Cortex of kidney (tissue), 1 donor: ENCODE data around the gene ATN1.

Experiments
- DNase-seq: peaks from one replicate; lab custom pipeline; 2025; lab: John Stamatoyannopoulos, UW

The ATN1 gene

DNA sequence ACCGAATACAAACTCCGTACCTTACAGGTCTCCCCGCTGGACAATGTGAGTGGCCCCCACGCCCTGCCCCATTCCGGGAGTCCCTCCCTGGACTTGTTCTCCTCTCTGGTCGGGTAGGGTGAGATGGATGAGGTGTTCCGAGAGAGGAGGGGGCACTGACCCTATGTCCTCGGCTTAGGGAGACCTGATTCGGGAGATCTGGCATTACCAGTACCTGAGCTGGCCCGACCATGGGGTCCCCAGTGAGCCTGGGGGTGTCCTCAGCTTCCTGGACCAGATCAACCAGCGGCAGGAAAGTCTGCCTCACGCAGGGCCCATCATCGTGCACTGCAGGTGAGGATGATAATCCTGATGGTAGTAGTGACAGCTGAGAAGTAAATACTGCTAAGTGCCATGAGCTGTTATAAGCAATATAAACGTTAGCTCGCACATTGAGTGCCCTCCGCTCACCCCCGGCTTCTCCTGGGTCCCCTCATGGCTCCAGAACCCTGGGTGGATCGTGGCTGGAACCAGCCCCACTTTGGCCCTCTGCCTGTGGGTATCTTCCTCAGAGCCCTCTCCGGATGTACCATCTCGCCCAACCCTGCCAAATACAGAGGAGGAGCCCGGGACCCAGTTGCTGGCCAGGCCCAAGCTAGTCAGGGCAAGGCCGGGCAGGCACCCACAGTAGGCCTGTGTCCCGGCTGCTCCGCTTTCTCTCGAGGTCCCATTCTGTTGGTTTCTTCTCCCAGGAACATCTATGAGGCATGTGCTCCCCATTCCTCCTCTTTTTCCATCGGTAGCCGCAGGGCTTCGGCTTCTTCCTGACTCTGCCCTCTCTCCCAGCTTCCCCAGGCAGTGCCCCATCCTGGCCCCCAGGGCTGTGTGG, 30.2 kb downstream of the ATN1 start:
- no peak for DNase-seq

DNA sequence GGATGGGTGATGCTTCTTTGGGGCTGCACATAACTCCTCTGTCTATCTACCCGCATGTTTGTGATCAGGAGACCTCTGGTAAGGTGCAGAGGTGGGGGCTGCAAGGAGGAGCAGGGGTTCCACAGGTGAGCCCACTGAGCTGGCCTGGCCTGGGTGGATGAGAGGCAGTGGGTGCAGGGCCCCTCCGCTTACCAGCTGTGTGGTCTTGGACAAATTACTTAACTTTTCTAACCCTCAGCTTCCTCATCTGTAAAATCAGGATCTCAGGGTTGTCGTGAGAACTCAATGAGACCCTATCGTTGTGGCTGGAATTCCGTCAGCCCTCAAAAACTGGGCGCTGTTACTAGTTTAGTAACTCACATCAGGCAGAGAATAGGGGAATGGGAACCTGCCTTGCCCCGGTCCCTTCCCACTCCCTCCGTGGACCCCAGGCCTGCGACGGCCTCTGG, 30.9 kb downstream of the ATN1 start:
- no peak for DNase-seq

DNA sequence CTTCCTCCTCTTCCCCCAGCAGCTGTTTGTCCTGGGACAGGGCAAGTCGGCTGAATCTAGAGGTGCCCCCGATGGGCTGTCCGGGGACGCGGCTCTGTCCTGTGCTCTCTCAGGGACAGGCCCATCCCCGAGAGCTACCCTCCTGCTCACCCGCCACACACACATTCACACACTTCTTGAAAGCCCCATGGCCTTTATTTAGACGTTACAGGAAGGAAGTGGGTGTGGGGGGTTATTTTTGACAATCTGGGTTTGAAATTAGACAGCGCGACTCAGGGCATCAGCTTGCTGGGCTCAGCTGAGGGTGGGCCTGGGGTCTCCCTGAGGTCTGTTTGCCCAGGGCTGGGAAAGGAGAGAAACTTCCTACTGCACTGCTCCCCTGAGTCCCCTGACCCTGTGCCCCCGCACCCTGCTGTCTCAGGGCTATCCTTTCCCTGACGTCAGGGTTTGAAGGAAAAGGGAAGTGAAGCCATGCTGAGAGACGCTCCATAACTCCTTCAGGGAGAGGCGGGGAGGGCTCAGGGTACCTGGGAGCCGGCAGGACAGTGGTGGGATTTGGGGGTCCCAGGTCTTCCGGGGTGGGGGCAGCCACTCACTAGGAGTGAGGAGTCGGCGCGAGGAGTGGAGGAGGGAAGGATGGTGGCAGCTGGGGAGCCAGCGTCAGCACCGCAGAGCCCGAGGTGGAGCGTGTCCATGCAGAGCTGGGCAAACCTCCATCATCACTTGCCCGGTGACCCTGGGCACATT, 31.5 kb downstream of the ATN1 start:
- DNase-seq: no peak

DNA sequence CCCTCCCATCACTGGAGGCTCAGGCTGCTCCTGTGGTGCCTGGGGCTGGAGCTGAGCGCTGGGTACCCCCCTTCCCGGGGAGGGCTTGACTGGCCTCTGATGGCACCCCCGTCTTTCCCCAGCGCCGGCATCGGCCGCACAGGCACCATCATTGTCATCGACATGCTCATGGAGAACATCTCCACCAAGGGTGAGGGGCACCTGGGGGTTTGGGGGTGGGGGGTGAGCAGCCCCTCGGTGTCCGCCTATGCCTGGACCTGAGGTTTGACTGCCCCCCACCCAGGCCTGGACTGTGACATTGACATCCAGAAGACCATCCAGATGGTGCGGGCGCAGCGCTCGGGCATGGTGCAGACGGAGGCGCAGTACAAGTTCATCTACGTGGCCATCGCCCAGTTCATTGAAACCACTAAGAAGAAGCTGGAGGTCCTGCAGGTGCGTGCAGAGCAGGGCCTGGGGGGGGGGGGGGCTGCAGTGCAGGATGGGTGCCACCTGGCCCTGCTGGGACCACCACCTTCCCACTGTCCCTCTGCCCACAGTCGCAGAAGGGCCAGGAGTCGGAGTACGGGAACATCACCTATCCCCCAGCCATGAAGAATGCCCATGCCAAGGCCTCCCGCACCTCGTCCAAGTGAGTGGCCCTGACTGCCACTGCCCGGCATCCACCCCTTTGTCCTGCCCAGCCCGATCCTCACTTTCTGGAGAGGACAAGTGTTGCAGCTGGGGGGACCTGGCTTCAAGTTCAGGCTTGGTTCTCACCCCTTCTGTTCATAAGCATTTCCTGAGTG, 32.2 kb downstream of the ATN1 start:
- DNase-seq: no peak

DNA sequence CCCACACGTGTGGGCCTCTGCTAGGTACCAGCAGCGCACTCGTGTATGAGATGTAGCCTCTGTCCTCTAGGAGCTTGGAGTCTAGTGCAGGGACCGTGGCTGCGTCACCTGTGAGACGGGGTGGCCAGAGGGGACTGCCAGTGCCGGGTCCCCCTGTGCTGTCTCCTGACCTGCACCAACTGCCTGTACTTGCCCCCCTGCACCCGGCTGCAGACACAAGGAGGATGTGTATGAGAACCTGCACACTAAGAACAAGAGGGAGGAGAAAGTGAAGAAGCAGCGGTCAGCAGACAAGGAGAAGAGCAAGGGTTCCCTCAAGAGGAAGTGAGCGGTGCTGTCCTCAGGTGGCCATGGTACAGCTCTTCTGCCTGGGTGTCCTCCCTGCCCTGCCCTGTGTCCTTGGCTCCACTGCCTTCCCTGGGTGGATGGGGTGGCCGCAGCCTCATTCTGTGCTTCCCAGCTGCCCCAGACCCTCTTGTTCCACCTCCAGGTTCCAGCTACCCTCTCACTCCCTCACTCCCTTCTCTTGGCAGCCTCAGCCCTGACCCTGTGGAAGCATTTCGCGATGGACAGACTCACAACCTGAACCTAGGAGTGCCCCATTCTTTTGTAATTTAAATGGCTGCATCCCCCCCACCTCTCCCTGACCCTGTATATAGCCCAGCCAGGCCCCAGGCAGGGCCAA, 33.0 kb downstream of the ATN1 start:
- DNase-seq: no peak

DNA sequence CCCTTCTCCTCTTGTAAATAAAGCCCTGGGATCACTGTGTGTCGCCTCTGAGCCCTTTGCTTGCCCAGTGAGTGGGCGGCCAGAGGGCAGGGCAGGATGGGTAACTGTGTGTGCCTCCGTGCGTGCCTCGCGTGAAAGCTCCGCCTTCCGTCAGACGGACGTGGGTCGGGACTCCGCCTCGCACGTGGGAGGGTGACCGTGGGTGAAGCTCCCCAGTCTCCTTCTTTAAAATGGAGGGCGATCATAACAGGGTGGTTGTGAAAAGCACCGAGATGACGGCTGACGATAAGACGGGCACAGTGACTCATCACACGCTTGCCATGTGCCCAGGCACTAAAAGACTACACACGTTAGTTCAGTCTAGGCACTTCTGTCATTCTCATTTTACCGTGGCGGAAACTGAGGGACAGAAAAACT, 33.5 kb downstream of the ATN1 start:
- no peak for DNase-seq

DNA sequence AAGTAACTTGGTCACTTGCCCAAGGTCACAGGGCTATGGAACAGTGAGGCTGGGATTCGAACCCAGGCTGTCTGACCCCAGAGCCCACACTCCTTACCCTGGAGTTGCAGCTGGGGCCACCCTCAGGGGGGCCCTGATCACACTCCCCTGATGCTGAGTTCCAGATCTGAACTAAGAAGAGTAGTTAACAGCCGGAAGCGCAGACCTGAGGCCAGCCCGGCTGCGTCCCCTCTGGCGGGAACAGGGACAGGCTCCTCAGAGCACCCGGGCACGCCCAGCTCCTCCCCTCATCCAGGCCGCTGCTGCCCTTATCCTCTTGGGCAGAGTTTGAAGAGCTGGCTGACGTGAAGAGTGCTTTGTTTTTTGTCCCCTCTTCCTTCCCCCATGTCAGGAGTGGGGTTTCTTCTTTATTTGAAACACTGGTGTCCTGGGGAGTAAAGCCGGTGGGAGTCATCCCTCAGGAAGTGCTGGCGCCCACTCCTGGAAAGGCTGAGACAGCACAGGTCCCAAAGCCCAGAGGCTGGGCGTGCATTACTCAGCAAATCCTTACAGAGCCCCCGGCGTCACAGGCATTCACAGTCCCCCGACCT, 34.0 kb downstream of the ATN1 start:
- no peak for DNase-seq

DNA sequence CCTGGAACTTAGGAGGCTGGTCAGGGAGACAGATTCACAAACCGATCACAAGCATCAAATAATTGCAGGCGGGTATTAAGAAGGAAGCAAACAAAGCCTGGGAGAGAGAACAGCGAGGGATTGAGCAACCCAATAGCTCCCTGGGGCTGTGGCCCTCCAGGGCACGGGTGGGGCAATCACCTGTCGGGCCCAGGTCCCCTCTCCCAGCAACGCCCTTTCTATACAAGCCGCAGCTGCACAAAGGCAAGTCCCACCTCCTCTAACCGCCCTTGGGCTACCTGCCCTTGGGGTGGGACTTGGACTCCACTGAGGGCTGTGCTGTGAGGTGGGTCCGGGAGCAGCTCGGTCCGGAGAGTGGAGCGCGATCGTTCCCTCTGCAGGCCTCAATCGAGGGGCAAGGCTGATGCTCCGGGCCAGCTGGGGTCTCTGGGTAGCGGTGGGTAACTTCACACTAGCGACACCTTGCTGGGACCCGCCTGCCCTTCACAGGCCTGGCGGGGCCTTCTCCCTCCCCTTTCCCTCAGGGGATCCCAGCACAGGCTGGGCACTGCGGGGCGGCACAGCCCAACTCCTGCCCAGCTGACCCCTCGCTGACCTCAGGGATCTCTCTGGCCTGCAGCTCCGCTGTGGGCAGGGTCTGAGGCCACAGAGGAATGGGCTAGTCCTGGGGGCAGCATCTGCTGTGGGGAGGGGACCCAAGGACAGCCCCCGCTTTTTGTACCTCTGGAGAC, 34.7 kb downstream of the ATN1 start:
- no peak for DNase-seq

DNA sequence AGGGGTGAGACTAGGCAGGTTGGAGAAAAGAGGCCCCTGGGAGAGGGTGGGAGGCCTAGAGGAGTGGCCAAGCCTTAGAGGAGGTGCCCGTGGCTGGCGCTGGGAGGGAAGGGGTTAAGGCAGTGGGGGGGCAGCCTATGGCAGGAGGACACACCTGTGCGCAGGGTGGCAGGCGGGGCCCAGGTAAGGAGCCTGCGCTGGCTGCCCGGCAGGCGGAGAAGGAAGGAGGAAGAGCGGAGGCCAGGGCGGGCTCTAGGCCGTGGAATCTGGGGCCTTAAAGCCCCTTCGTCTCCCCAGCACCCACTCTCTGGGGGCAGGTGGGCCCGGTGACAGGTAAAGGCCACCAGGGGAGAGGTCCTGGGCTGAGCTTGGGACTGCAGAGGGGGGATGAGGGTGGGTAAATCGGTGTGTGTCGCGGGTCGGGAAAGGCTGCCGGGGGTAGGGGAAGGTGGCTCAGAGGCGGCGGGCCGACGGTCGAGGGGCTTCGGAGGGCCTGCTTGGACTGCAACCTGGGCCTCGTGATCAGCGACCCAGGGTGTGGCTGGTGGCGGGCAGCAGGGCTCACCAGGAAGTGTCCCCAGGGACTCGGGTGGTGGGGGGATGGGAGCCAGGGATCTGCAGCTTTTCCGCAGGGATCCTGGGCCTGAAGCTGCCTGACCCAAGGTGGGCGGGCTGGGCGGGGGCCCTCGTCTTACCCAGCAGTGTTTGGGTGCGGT, 35.4 kb downstream of the ATN1 start:
- DNase-seq: no peak

DNA sequence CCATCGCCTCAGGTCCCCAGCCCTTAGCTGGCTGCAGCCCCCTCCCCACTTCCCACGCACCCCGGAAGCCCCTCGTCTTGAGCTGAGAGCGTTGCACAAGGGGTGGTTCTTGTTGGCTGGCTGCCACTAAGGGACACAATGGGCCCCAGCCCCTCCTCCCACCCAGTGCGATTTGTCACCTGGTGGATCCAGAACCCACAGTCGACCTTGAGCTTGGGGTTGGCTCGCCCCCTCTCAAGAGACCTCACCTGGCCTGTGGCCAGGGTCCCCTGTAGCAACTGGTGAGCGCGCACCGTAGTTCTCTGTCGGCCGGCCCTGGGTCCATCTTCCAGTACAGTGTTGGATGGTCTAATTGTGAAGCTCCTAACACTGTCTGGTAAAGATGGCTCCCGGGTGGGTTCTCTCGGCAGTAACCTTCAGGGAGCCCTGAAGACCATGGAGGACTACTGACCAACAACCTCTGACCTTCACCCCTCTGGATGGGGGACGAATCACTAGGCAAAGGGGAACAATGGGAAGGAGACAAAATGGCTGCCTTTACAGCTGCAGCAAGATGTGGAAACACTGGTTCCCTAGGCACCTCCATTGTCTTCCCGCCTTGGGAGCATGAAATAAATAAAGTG, 36.1 kb downstream of the ATN1 start:
- no peak for DNase-seq

DNA sequence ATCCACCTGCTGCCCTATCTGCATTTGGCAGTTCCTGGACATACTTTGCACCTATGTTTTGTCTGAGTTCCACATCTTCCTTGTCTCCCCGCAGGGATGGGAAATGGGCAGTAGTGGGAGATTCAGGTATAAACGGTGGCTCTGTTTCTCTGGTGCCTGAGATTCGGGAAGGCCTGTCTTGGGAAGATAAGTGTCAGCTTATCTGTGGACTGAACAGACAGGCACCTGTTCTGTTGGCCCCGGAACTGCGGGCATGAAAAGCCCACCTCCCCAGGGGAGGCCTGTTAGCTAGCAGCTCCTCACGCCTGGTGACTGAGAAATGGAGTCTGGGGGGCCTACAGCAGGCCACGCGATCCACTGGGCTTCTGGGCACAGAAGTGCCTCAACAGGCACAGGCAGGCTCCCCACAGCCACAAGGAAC, 36.9 kb downstream of the ATN1 start:
- no peak for DNase-seq

DNA sequence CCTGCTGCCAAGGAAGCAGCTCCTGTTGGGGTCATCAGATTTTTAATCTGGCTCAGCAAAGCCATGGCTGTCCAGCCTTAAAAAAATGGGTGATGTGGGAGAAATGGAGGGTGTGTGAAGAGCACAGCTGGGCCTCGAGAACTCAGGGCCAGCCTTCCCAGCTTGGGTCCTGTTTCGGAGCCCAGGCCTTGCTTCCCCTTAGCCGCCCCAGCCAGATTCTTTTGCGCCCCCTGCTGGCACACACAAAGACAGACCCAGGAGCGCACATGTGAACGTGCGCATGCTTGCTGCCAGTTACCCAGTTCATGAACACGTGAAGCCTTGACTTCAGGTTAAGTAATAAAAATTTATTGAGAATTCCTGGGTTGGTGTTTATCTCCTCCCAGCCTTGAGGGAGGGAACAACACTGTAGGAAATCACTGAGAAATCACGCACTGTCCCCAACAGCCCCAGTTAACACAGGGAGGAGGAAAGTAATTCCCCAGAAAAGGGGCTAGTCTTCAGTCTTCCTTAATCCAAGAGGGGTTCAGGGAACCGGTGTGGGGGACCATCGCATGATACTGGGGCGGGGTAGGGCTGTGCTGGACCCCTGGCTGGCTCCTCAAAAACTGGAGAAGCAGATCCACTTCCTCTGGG, 37.4 kb downstream of the ATN1 start:
- no peak for DNase-seq

DNA sequence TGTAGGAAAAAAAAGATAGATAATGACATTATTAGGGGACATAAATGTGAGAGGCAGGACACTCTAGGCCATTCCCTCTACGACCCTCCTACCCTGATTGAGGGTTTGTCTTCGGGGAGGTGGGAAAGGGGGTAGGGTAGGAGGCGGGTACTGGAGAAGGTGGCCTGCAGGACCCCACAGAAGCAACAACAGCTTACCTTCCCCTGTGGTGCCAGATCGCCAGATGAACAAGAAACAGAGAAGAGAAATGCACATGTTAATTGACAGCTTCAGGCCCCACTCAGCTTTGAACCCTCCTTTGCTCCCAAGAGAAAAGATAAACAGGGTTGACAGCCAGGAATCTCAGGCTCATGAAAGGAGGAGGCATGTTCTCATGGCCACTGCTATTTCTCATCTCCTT, 38.0 kb downstream of the ATN1 start:
- no peak for DNase-seq

DNA sequence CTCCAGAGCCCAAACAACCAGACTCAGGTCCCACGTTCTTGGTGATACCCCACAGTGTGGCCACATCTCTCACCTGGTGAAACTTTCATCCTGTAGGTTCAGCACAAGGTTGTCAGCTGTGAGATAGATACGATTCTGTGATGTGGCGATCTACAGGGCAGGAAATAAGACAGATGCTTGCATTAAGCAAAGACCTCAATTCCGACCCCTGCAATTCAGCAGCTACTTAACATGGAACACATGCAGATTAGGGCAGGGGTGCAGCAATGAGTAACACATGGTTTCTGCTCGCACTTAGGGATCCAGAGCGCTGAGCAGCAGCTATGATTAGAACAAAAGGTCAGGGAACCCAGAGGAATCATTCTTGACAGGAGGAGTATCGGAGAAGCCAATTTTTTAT, 38.6 kb downstream of the ATN1 start:
- DNase-seq: no peak

DNA sequence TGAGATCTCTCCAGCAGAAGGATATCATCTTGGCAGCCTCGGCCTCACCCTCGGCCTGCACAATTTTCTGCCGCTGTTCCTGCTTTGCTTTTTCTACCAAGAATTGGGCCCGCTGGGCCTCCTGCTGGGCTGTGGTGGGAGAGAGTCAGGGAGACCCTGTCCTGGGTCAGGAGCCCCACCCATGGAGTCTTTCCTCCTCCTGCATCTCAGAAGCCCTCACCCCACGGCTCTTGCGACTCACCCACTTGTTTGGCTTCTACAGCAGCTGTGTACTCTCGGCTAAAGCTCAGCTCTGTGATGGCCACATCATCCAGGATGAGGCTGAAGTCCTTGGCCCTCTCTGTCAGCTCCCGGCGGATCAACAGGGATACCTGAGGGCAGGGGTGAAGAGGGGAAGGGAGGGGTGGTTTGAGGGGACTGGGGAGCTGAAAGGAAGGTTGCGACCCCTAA, 39.9 kb downstream of the ATN1 start:
- no peak for DNase-seq

DNA sequence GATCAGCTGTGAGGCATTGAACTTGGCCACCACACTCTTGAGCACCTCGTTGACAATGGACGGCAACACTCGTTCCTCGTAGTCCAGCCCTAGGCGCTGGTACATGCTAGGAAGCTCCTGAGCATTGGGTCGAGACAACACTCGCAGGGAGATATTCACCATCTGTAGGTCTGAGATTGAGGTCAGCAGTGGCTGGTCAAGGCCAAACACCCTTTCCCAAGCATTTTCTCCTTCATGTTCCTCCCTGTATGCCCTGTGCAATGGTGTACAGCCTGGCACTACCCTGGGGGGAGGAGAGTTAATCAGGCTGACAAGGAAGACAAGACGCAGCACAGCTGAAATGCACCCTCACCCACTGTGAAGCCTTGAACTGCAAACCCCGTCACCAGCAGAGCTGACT, 40.7 kb downstream of the ATN1 start:
- no peak for DNase-seq

DNA sequence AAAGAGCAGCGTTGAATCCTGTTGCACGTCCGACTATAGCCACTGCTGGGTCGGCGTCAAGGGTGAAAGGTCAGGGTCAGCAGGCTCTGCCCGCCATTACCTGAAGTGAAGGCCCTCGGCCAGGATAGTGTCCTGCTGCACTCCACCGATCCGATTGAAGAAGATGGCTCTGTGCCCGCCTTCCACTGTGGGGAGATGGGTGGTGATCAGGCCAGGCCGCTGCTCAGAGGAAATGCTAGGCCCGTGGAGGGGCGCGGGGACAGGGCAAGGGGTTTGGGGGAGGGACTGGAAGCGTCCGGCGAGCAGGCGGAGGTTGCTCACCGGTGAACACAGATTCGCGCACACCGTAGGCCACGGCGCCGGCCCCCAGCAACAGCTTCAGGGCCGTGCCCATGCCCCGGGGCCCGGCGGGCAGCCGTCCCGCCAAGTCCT, 42.4 kb downstream of the ATN1 start:
- DNase-seq: no peak

DNA sequence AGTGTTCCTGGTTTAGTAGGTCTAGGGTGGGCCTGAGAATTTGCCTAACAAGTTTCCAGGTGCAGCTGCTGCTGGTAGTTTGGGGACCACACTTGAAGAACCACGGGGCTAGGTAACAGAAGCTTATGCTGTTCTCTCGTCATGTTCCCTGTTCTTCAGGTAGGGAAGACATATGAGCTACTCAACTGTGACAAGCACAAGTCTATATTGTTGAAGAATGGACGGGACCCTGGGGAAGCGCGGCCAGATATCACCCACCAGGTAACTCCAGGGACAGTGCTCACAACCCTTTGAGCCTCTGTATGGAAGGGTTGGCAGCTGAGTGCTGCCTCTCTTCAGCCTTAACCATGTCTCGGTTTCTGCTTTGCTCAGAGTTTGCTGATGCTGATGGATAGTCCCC, 46.4 kb downstream of the ATN1 start:
- no peak for DNase-seq
